Adrenal gland (tissue), 5 donors: ENCODE data around the gene FANCG.

Source experiments
- POLR2A ChIP-seq, 2 donors: fragments of 450-650 bp; IDR thresholded peaks; one replicate each; pipeline ENCODE4 v1.6.1; 2017; ENCODE audit warnings: antibody characterized with exemption in 2 of 2, mild to moderate bottlenecking in 2 of 2, moderate library complexity in 1 of 2
- TF ChIP-seq, protein P1 (sequence below), 6 experiments: fragments of 450-650 bp in 4 of 6; fragments of 200-600 bp in 2 of 6; sonication (generic) in 1 of 6; IDR thresholded peaks; 1 replicate in 5 of 6; 2 replicates in 1 of 6; pipeline versions ENCODE4 v1.5.1 to v1.8.0; 2016 to 2021; ENCODE audit warnings: antibody characterized with exemption in 6 of 6, mild to moderate bottlenecking in 2 of 6, moderate library complexity in 1 of 6
- donor health status: DM: no; HTN: no; CAD: no.

DNA sequence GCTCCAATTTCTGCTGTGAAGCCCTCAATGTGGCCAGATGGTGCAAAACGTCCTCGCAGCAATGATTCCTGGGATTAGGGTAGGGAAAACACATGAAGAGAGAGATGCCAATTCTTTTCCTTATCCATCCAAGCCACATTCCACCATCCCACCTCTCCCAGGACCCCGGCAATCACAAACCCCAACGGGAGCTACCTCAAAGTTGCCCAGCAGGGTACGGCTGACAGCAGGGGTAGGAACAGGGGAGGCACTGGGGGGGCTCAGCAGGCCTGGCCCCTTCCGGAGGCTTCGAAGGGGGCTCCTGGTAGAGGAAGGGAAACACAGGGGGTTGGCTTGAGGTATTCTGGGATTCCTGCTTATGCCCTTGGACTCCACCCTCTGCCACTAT lies 26.6 kb upstream of the FANCG start:
- no peak for TF ChIP-seq POLR2A (IDR thresholded peaks at IDR 0.05)
- TF ChIP-seq, protein P1, sequence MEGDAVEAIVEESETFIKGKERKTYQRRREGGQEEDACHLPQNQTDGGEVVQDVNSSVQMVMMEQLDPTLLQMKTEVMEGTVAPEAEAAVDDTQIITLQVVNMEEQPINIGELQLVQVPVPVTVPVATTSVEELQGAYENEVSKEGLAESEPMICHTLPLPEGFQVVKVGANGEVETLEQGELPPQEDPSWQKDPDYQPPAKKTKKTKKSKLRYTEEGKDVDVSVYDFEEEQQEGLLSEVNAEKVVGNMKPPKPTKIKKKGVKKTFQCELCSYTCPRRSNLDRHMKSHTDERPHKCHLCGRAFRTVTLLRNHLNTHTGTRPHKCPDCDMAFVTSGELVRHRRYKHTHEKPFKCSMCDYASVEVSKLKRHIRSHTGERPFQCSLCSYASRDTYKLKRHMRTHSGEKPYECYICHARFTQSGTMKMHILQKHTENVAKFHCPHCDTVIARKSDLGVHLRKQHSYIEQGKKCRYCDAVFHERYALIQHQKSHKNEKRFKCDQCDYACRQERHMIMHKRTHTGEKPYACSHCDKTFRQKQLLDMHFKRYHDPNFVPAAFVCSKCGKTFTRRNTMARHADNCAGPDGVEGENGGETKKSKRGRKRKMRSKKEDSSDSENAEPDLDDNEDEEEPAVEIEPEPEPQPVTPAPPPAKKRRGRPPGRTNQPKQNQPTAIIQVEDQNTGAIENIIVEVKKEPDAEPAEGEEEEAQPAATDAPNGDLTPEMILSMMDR (IDR thresholded peaks at IDR 0.05), result no peak
